Stimulated activated CD8-positive, alpha-beta memory T cell treated with anti-CD3 and anti-CD28 coated beads, Interleukin-12 subunit alpha, Interleukin-12 subunit beta, amount 100 ng/mL, for 1 hour (primary cell): ENCODE data around the gene PPP2R5B.

Source experiments
- DNase-seq: peaks from one replicate; pipeline ENCODE4 v3.0.0-alpha.2; 2020; ENCODE audit warnings: low read depth

PPP2R5B gene

GRCh38 chr11:64908766-64909165 is 15.7 kb upstream of the PPP2R5B start:
- no peak for DNase-seq

GRCh38 chr11:64909653-64910343 is 14.7 kb upstream of the PPP2R5B start:
- no peak for DNase-seq

- DNase-seq, result no peak
Measured at GRCh38 chr11:64910451-64911093, 13.9 kb upstream of the PPP2R5B start.

- no peak for DNase-seq
Measured at GRCh38 chr11:64911142-64911541, 13.3 kb upstream of the PPP2R5B start.

- DNase-seq, result no peak
Measured at GRCh38 chr11:64911689-64912088, 12.8 kb upstream of the PPP2R5B start.

- no peak for DNase-seq
Measured at GRCh38 chr11:64913171-64913727, 11.2 kb upstream of the PPP2R5B start.

DNA sequence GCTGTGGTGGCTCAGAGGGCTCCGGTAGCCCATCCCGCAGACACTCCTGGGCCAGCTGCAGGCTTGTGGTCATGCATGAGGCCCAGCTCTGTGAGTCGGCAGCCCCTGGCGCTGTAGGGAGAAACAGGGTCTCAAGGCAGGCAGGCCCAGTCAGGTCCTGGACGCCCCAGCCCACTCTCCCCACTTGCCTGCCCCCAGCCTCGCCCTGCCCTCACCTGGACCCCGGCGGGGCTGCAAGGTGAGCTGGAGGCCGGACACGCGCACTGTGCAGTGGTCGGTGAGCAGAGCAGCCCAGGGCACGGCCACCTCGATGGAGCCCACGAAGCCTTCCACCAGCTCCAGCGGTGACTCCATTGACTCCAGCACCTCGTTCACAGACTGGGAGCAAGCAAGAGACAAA is 10.4 kb upstream of the PPP2R5B start:
- no peak for DNase-seq

- DNase-seq, result no peak
Measured at GRCh38 chr11:64915376-64915887, 9.1 kb upstream of the PPP2R5B start.

- no peak for DNase-seq
Measured at GRCh38 chr11:64916040-64916774, 8.3 kb upstream of the PPP2R5B start.

DNA sequence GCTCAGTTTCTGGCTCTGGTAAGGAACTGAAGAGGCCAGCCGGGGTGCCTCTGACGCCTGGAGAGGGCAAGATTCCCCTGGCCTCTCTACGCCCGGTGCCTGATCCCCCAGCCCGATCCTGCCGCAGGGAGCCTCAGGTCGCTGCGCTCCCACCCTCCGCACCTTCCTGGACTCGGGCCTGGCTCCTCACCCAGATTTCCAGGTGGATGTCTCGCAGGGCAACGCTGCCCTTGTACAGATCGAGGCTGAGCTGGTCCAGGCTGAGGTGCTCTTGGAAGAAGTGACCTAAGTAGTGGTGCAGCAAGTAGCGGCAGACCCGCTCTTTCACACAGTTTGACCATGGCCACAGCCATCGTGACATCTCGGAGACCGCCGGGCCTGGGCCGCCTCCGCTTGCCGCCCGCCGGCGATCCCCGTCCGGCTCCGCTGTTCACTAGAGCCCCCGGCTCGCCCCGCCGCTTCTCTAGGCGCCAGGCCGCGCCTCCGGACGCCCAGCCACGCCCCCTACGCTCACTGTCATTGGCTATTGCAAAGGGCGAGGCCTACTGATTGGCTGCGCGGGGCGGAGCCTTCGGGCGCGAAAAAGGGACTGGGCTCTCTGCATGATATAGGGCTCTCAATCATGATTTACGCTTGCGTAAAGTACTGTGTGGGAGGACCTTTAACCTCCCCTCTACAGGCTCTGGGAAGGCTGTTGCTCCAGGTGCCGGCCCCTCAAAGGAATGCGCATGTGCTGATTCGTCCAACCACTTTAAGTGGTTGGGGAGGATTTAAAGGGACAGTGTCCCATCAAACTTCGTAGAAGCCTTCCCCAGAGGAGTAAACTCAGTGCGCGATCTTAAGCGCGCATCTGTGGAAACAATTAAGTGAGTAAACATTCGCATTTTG is 7.5 kb upstream of the PPP2R5B start, which contains the start of gene ATG2A:
ATG2A (minus strand) TSS at position 435 of the 888 bp plus-strand sequence; CDS start at position 361, 74 bp downstream.
- peak; percentile 97 for DNase-seq

- no peak for DNase-seq
Measured at GRCh38 chr11:64917663-64917995, 6.9 kb upstream of the PPP2R5B start.

DNA sequence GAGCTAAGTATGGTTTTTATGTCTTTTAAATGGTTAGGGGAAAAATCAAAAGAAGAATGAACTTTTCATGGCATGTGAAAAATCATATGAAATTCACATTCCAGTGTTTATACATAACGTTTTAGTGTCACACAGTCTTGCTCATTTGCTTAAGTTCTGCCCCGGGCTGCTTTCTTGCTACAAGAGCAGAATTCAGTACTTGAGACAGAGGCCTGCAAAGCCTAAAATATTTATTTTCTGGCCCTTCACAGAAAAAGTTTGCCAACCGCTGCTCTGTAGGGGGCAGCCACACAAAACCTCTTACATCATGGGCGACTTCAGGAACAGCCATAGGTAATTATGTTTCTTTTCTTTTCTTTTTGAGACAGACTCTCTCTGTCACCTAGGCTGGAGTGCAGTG is 6.5 kb upstream of the PPP2R5B start:
- no peak for DNase-seq

GRCh38 chr11:64919627-64920026 is 4.9 kb upstream of the PPP2R5B start:
- no peak for DNase-seq

DNA sequence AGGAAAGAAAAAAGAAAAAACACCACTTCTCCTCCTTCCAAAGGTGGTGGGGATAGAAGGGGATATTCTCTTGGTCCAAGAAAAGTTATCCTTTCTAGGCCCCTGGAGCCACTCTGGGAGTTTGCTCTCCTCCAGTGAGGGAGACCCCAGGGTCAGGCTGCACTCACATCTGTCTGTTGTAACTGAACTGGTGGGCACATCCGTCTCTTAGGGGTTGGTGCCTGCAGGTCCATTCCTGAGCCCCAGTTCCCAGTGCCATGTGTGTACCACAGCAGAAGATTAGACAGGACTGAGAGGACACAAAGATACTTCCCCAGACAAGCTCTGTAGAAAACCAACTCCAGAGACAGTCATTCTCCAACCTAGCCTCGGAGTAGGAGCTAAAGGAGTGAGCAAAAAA is 4.4 kb upstream of the PPP2R5B start:
- DNase-seq, result no peak

GRCh38 chr11:64921384-64921783 is 3.1 kb upstream of the PPP2R5B start:
- no peak for DNase-seq

GRCh38 chr11:64923151-64923661 is 1.3 kb upstream of the PPP2R5B start:
- no peak for DNase-seq

DNA sequence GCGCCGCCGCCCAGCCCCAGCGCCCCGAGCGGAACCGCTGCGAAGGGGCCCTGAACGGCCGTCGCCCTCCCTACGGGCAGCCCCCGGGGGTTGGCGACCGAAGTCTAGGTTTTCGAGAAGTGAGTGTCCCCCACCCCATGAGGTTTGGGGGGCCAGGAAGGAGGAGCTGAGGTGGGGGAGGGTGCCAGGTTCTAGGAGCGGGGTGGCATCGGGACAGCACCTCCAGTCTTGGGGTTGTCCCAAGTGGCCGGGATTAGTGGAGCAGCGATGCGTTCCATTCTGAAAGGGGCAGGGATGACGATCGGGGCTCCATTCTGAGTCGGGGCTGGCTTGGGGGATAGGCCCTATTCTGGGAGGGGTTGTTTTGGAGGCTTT is 408 bp downstream of the PPP2R5B start:
- DNase-seq, result no peak

GRCh38 chr11:64925536-64926436 is 1.3 kb downstream of the PPP2R5B start:
- no peak for DNase-seq

- no peak for DNase-seq
Measured at GRCh38 chr11:64926689-64927088, 2.2 kb downstream of the PPP2R5B start.

DNA sequence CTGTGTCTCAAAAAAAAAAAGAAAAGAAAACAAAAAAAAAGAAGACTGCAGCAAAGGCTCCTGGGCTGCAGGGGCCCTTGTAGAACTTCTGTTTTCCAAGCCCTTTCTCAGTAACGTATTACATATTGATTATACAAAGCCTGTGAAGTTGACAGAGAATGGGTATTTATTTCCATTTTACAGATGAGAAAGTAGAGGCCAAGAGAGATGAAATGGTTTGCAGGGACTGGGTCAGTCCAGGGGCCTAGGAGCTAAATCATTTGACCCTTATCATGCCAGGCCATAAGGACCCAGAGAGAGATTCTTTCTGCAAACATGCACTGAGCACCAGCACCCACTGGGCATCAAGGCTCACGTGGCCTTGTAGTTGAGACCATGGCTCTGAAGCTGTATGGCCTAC is 4.5 kb downstream of the PPP2R5B start:
- DNase-seq, result no peak
